ENCODE results near the gene ZSWIM6. TPM values are rescaled to one million over a fixed set of nuclear protein-coding genes. Genes with fewer than 3 reads are reported as not detected.

The ZSWIM6 gene
- total and polyA plus RNA-seq, 4 donors = 5.9 to 21.6 (median 13.3) TPM

GRCh38 chr5:61468483-61468865 lies 136.4 kb downstream of the ZSWIM6 start:
- Histone ChIP-seq H3K27ac (ENCODE audit: low read depth in 1 of 2, low read length in 1 of 2) (no peak overlapping the region), H3K9me3 (ENCODE audit: control insufficient read depth in 4 of 4, insufficient read depth in 3 of 4, low read length in 3 of 4) (no peaks in the 10 kb centered on the region), H3K4me3 (no peak overlapping the region), H3K4me1 (ENCODE audit: control insufficient read depth in 5 of 5, insufficient read depth in 5 of 5, low read length in 5 of 5) (peaks cover 0 to 12% (median 6%) of the 10 kb centered on the region in 5 donors), H3K36me3 (ENCODE audit: control insufficient read depth in 4 of 4, insufficient read depth in 4 of 4, low read length in 4 of 4) (peaks cover 0 to 2% (median 0%) of the 10 kb centered on the region in 4 donors), H3K27me3 (ENCODE audit: control insufficient read depth in 3 of 3, insufficient read depth in 3 of 3, low read length in 2 of 3) (no peaks in the 10 kb centered on the region), H3K9ac (ENCODE audit: insufficient read depth in 1 of 2, low read length in 2 of 2) (no peak overlapping the region)
- TF ChIP-seq CTCF (IDR thresholded peaks at IDR 0.05; ENCODE audit: control extremely low read depth, extremely low read depth) = no peak
- 84 to 91% methylated on average over 2 of the region's 2 CpGs for WGBS, 2 donors
- DNase-seq (no peak), ATAC-seq (ENCODE audit: insufficient read depth, low FRiP score) (no peak)

- H3K27me3 ChIP-seq (ENCODE audit: control insufficient read depth in 3 of 3, insufficient read depth in 3 of 3, low read length in 2 of 3) = no peaks in the 10 kb centered on the region
- 90 to 100% methylated on average over 1 of the region's 1 CpG for WGBS, 2 donors
- DNase-seq (no peak), ATAC-seq (ENCODE audit: insufficient read depth, low FRiP score) (no peak)
- TF ChIP-seq CTCF (IDR thresholded peaks at IDR 0.05; ENCODE audit: control extremely low read depth, extremely low read depth) = no peak
- no peaks in the 10 kb centered on the region for H3K9me3 ChIP-seq (ENCODE audit: control insufficient read depth in 4 of 4, insufficient read depth in 3 of 4, low read length in 3 of 4)
- H3K27ac ChIP-seq (ENCODE audit: low read depth in 1 of 2, low read length in 1 of 2) = no peak overlapping the region
- peaks cover 0 to 7% (median under 1%) of the 10 kb centered on the region in 4 donors for H3K36me3 ChIP-seq (ENCODE audit: control insufficient read depth in 4 of 4, insufficient read depth in 4 of 4, low read length in 4 of 4)
- no peak overlapping the region for H3K9ac ChIP-seq (ENCODE audit: insufficient read depth in 1 of 2, low read length in 2 of 2)
- no peak overlapping the region for H3K4me3 ChIP-seq
- peaks cover 0 to 8% (median 5%) of the 10 kb centered on the region in 5 donors for H3K4me1 ChIP-seq (ENCODE audit: control insufficient read depth in 5 of 5, insufficient read depth in 5 of 5, low read length in 5 of 5)
Measured at GRCh38 chr5:61471352-61471751, 139.3 kb downstream of the ZSWIM6 start.

DNA sequence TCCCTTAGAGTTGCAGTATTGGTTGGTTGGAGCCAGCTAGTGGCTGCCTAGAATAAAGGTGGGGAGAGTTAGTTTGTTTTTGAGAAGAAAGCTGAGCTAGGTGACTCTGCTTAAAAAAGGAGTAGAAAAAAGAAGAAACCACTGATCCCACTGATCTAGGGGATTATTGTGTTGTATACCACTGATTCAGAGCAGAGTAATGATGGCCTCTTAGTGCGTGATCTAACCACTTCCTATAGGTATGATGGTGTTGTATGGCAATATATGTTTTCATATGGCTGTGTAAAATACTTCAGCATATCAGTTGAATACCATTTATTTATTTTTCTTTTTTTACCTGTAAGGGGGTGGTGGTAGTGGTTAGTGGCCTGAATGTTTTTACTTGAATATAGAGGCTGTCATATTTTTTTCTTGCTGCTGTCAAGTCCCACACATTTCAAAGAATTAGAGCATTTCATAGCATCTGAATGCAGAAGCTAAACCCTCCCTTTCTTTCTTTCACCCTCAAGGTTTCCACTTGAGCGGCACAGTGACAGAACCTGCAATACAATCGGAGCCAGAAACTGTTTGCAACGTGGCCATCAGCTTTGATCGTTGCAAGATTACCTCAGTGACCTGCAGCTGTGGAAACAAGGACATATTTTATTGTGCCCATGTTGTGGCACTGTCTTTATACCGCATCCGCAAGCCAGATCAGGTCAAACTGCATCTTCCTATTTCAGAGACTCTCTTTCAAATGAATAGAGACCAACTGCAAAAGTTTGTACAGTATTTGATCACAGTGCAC lies 140.3 kb downstream of the ZSWIM6 start:
- no peak overlapping the region for H3K9ac ChIP-seq (ENCODE audit: insufficient read depth in 1 of 2, low read length in 2 of 2)
- peaks cover 0 to 8% (median 5%) of the 10 kb centered on the region in 5 donors for H3K4me1 ChIP-seq (ENCODE audit: control insufficient read depth in 5 of 5, insufficient read depth in 5 of 5, low read length in 5 of 5)
- DNase-seq (no peak), ATAC-seq (ENCODE audit: insufficient read depth, low FRiP score) (no peak)
- H3K9me3 ChIP-seq (ENCODE audit: control insufficient read depth in 4 of 4, insufficient read depth in 3 of 4, low read length in 3 of 4) = no peaks in the 10 kb centered on the region
- no peak overlapping the region for H3K4me3 ChIP-seq
- no peak for TF ChIP-seq CTCF (IDR thresholded peaks at IDR 0.05; ENCODE audit: control extremely low read depth, extremely low read depth)
- 85 to 89% methylated on average over 7 of the region's 7 CpGs for WGBS, 2 donors
- H3K36me3 ChIP-seq (ENCODE audit: control insufficient read depth in 4 of 4, insufficient read depth in 4 of 4, low read length in 4 of 4) = peaks cover 0 to 11% (median 3%) of the 10 kb centered on the region in 4 donors
- H3K27ac ChIP-seq (ENCODE audit: low read depth in 1 of 2, low read length in 1 of 2) = no peak overlapping the region
- no peaks in the 10 kb centered on the region for H3K27me3 ChIP-seq (ENCODE audit: control insufficient read depth in 3 of 3, insufficient read depth in 3 of 3, low read length in 2 of 3)

Data from lung (tissue), 12 donors.